ENCODE measurements around the gene TRERF1.

Gene TRERF1

DNA sequence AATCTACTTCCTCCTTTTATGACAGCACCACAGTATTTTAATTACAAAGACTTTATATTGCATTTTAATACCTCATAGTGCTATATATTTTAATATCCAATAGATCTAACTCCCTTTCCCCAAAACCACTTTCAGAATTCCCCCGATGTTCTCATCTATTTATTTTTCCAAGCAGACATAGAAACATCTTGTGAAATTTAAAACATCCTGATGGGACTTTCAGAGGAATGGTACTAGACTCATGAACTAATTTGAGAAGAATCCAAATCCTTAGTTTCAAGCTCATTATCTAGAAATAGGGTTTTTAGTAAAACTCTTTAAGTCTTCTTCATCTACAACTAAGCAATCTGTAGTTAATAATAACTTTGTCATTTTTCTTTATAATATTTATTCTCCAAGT, 97.0 kb downstream of the TRERF1 start:
- H3K9ac ChIP-seq (ENCODE audit: insufficient read length): no peak overlapping the region
- TF ChIP-seq EZH2 (IDR thresholded peaks at IDR 0.05): no peak
- TF ChIP-seq FOXP2 (optimal IDR thresholded peaks at IDR 0.05; ENCODE audit: control extremely low read depth, extremely low read length, insufficient read depth): no peak
- no peak for TF ChIP-seq POLR2AphosphoS5 (IDR thresholded peaks at IDR 0.05; ENCODE audit: borderline replicate concordance, low read depth, low read length)
- DNase-seq (ENCODE audit: low read depth, low spot score): no peak
- no peaks in the 10 kb centered on the region for H3K9me3 ChIP-seq (ENCODE audit: low read depth, low read length)
- H3K36me3 ChIP-seq (ENCODE audit: insufficient read depth, low read length): no peaks in the 10 kb centered on the region; the same call in 1 of the 2 replicates
- H3K4me3 ChIP-seq: no peak overlapping the region
- no peak overlapping the region for H3K27ac ChIP-seq

- H3K4me3 ChIP-seq: no peak overlapping the region
- no peaks in the 10 kb centered on the region; the same call in 1 of the 2 replicates for H3K36me3 ChIP-seq (ENCODE audit: insufficient read depth, low read length)
- no peak overlapping the region for H3K9ac ChIP-seq (ENCODE audit: insufficient read length)
- no peaks in the 10 kb centered on the region for H3K9me3 ChIP-seq (ENCODE audit: low read depth, low read length)
- no peak overlapping the region for H3K27ac ChIP-seq
- TF ChIP-seq EZH2 (IDR thresholded peaks at IDR 0.05) (no peak), POLR2AphosphoS5 (IDR thresholded peaks at IDR 0.05; ENCODE audit: borderline replicate concordance, low read depth, low read length) (no peak), FOXP2 (optimal IDR thresholded peaks at IDR 0.05; ENCODE audit: control extremely low read depth, extremely low read length, insufficient read depth) (no peak)
- no peak for DNase-seq (ENCODE audit: low read depth, low spot score)
Observed at GRCh38 chr6:42352856-42353564, 98.7 kb downstream of the TRERF1 start.

DNA sequence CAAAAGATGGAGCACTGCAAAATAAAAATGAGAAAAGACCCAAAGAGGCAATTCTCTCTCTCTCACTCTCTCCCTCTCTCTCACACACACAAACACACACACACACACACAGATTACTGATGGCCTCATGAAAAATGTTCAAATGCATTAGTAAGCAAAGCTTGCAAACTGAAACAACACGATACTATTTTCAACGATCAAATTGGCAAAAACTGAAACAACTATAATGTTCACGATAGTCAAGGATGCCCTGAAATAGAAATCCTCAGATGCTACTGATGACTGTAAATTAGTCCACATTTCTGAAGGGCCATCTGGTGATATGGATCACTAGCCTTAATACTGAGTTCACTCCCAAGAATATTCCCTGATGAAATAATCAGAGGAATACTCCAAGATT, 100.8 kb downstream of the TRERF1 start:
- TF ChIP-seq POLR2AphosphoS5 (IDR thresholded peaks at IDR 0.05; ENCODE audit: borderline replicate concordance, low read depth, low read length): no peak
- no peak for TF ChIP-seq FOXP2 (optimal IDR thresholded peaks at IDR 0.05; ENCODE audit: control extremely low read depth, extremely low read length, insufficient read depth)
- TF ChIP-seq EZH2 (IDR thresholded peaks at IDR 0.05): no peak
- DNase-seq (ENCODE audit: low read depth, low spot score): no peak

GRCh38 chr6:42349753-42350511, 101.8 kb downstream of the TRERF1 start:
- DNase-seq (ENCODE audit: low read depth, low spot score): no peak
- Histone ChIP-seq H3K36me3 (ENCODE audit: insufficient read depth, low read length) (no peaks in the 10 kb centered on the region), H3K27ac (no peak overlapping the region), H3K9ac (ENCODE audit: insufficient read length) (no peak overlapping the region), H3K4me3 (no peak overlapping the region), H3K9me3 (ENCODE audit: low read depth, low read length) (no peaks in the 10 kb centered on the region)
- TF ChIP-seq POLR2AphosphoS5 (IDR thresholded peaks at IDR 0.05; ENCODE audit: borderline replicate concordance, low read depth, low read length) (no peak), EZH2 (IDR thresholded peaks at IDR 0.05) (no peak), FOXP2 (optimal IDR thresholded peaks at IDR 0.05; ENCODE audit: control extremely low read depth, extremely low read length, insufficient read depth) (no peak)

More for the DNA sequence above, 100.8 kb downstream of the TRERF1 start:
- no peaks in the 10 kb centered on the region for H3K36me3 ChIP-seq (ENCODE audit: insufficient read depth, low read length)
- no peaks in the 10 kb centered on the region for H3K9me3 ChIP-seq (ENCODE audit: low read depth, low read length)
- H3K27ac ChIP-seq: no peak overlapping the region
- H3K4me3 ChIP-seq: no peak overlapping the region
- H3K9ac ChIP-seq (ENCODE audit: insufficient read length): no peak overlapping the region

DNA sequence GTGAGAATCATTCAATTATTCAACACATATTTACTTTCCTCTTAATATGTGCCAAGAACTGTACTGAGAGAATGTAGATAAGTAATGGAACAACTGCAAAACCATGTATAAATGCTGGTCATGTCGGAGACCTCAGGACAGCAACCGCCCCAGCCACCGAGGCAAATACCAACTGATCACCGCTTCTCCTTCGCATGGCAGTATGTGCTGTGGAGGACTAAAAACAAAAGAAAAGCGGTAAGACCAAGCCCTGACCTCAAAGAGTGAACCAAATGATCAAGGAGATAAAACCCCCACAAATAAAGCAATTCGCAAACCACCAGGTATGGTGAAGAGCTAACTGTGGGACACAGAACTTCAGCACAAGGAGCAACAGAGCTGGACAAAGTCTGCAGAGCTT, 104.3 kb downstream of the TRERF1 start:
- no peak for TF ChIP-seq EZH2 (IDR thresholded peaks at IDR 0.05)
- no peak for TF ChIP-seq FOXP2 (optimal IDR thresholded peaks at IDR 0.05; ENCODE audit: control extremely low read depth, extremely low read length, insufficient read depth)
- no peak for TF ChIP-seq POLR2AphosphoS5 (IDR thresholded peaks at IDR 0.05; ENCODE audit: borderline replicate concordance, low read depth, low read length)
- no peaks in the 10 kb centered on the region for H3K36me3 ChIP-seq (ENCODE audit: insufficient read depth, low read length)
- no peaks in the 10 kb centered on the region for H3K9me3 ChIP-seq (ENCODE audit: low read depth, low read length)
- no peak for DNase-seq (ENCODE audit: low read depth, low spot score)
- no peak overlapping the region for H3K27ac ChIP-seq
- no peak overlapping the region for H3K9ac ChIP-seq (ENCODE audit: insufficient read length)
- no peak overlapping the region for H3K4me3 ChIP-seq

DNA sequence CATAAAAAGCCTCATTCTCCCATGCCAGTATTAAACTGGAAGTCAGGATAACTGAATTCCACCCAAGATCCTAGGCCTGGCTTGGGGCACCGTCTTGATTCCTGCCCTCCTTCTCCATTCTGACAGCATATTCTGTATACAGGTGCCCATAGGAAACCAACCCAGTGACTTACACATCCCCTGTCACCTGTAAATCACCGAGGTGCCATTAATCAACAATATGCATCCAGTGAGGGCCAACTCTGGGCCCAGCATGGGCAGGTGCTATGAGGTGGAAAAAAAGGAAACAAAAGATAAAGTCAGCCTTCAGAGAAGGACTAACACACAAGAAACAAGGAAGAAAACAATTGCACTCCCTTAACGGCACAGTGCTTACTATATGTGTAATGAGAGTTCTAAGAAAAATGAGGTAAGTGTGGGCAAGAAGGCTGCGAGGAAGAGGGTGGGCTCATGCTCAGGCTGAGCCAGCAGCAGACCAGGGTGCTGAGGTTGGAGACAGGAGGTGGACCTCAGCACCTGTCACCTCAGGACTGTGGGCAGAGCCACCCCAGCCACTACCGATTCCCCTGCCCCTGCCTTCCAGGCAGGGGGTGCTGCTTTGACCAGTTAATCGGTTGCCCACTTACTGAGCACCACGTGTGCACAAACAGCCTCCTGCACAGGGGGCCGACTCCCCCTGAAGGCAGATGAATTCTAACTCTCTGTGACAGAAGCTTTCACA, 105.9 kb downstream of the TRERF1 start:
- DNase-seq (ENCODE audit: low read depth, low spot score): no peak
- Histone ChIP-seq H3K9me3 (ENCODE audit: low read depth, low read length) (no peaks in the 10 kb centered on the region), H3K36me3 (ENCODE audit: insufficient read depth, low read length) (no peaks in the 10 kb centered on the region), H3K27ac (no peak overlapping the region), H3K4me3 (no peak overlapping the region), H3K9ac (ENCODE audit: insufficient read length) (no peak overlapping the region)
- no peak for TF ChIP-seq FOXP2 (optimal IDR thresholded peaks at IDR 0.05; ENCODE audit: control extremely low read depth, extremely low read length, insufficient read depth)
- TF ChIP-seq EZH2 (IDR thresholded peaks at IDR 0.05): no peak
- TF ChIP-seq POLR2AphosphoS5 (IDR thresholded peaks at IDR 0.05; ENCODE audit: borderline replicate concordance, low read depth, low read length): no peak

- no peak overlapping the region for H3K9ac ChIP-seq (ENCODE audit: insufficient read length)
- H3K36me3 ChIP-seq (ENCODE audit: insufficient read depth, low read length): no peaks in the 10 kb centered on the region
- no peak overlapping the region for H3K4me3 ChIP-seq
- DNase-seq (ENCODE audit: low read depth, low spot score): no peak
- TF ChIP-seq FOXP2 (optimal IDR thresholded peaks at IDR 0.05; ENCODE audit: control extremely low read depth, extremely low read length, insufficient read depth): no peak
- TF ChIP-seq EZH2 (IDR thresholded peaks at IDR 0.05): no peak
- H3K9me3 ChIP-seq (ENCODE audit: low read depth, low read length): no peaks in the 10 kb centered on the region
- no peak overlapping the region for H3K27ac ChIP-seq
Observed at GRCh38 chr6:42344756-42345155, 107.0 kb downstream of the TRERF1 start.

Measured in SK-N-MC (cell line).